IPS DF 6.9 (cell line): ENCODE results near the gene NUDCD3.

ENCODE experiments used
- DNase-seq: peaks from one replicate; pipeline ENCODE4 v3.0.0-alpha.2; 2013; ENCODE audit warnings: low read depth, low spot score
- H3K27ac ChIP-seq: one replicate; pipeline ENCODE4 v1.5.1; 2013; ENCODE audit warnings: low read length, control low read depth
- H3K27me3 ChIP-seq: 2 replicates; pipeline ENCODE4 v1.6.1; 2013; ENCODE audit warnings: mild to moderate bottlenecking, low read length; ENCODE audit not compliant: control insufficient read depth, insufficient read depth
- H3K36me3 ChIP-seq: 2 replicates; pipeline ENCODE4 v1.6.1; 2013; ENCODE audit warnings: low read length; ENCODE audit not compliant: control insufficient read depth, insufficient read depth
- H3K4me1 ChIP-seq: 2 replicates; pipeline ENCODE4 v1.6.1; 2013; ENCODE audit warnings: low read length; ENCODE audit not compliant: control insufficient read depth, insufficient read depth
- H3K4me3 ChIP-seq: 2 replicates; pipeline ENCODE4 v1.5.1; 2013; ENCODE audit warnings: mild to moderate bottlenecking, low read length
- H3K9me3 ChIP-seq: 2 replicates; pipeline ENCODE4 v1.6.1; 2013; ENCODE audit warnings: low read length, inconsistent platforms; ENCODE audit not compliant: control insufficient read depth, insufficient read depth
- WGBS: extraction: QIAGEN DNeasy Blood & Tissue Kit; methylation state at CpG from one replicate; pipeline ENCODE4 v1.1.7; 2013; ENCODE audit warnings: mixed read lengths, missing lambda C conversion rate; ENCODE audit not compliant: insufficient read length, insufficient coverage; 5-methylcytosine and 5-hydroxymethylcytosine counted together

The NUDCD3 gene

DNA sequence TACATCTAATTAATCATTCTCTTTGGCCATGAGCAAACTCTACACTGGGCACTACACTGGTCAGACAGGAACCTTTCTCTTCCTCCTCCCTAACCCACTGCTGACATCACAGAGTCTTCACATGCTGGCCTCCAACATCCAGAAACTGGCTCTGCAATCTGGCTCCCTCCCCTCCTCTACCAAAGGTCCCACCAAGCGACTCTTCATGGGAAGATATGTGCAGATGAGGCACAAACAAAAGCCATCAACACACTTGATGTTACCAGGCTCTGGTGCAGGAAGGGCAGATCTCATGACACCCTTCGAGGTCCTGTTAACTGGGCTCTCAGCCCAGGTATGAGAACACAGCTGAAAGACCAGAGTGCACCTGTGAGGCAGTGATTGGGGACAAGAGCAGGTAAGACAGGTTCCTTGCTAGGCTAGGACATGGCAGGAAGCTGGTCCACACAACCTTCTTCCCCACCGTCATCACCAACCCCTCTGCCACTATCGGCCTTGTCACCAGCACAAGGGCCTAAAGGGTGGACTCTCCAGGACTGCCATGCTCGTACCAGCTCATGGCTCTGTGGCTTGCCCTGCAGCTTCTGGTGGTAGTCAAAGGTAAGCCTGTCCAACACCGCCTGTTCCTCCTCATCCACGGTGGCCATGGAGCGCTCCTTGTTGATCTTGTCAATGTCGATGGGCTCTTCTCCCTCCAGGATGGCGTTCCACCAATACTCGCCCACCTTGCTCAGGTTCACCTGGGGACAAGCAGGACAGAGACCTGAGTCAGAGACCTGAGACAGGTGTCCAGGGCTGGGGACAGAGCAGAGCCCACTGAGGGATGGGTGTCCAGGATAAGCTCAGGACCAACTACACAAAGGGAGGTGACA lies 98.5 kb downstream of the NUDCD3 start:
- Histone ChIP-seq H3K9me3 (no peaks in the 10 kb centered on the region), H3K27me3 (no peaks in the 10 kb centered on the region), H3K36me3 (peaks cover 6% of the 10 kb centered on the region; the same call in 1 of the 2 replicates), H3K4me3 (no peak overlapping the region), H3K4me1 (no peaks in the 10 kb centered on the region), H3K27ac (no peak overlapping the region)
- DNase-seq = no peak
- no CpG with 5 or more reads among the region's 11 CpGs for WGBS

DNA sequence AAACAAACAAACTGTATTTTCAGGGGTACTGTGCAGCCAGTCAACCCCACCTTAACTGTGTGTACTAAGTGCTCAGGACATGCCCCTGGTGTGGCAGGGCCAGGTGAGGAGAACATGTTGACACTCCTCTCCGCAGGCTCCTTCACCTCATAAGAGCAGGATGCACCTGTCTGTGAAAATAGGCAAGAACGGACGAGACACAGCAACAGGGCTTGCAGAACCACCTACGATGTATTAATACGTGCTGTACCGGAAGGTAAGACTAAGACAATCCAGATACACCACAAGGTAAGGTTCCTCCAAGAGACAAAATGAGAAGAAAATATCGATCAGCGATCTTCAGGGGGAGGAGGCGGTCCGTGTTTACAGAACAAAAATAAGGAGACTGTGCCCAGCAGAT lies 99.3 kb downstream of the NUDCD3 start:
- Histone ChIP-seq H3K27ac (no peak overlapping the region), H3K9me3 (no peaks in the 10 kb centered on the region), H3K36me3 (peaks cover 6% of the 10 kb centered on the region; the same call in 1 of the 2 replicates), H3K4me3 (no peak overlapping the region), H3K27me3 (no peaks in the 10 kb centered on the region), H3K4me1 (no peaks in the 10 kb centered on the region)
- no CpG with 5 or more reads among the region's 10 CpGs for WGBS
- DNase-seq = no peak

DNA sequence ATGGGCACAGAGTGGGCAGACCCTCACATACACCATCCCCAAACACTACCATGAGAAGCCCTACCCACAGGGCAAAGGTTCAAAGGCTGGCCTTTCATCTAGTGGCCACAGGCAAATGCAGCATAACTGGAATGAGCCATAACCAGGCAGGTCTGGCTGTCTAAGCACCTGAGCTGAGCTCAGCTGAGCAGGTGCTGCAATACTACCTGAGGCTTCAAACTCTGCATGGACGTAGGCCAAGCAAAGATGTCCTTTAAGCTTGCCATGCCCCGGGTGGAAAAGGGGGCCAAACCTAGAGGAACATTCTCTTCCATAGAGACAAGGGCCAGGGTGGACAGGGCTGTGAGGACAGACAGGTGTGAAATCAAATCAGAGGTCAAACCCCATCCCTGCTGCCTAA lies 99.8 kb downstream of the NUDCD3 start:
- Histone ChIP-seq H3K36me3 (peaks cover 6% of the 10 kb centered on the region; the same call in 1 of the 2 replicates), H3K9me3 (no peaks in the 10 kb centered on the region), H3K27me3 (no peaks in the 10 kb centered on the region), H3K4me3 (no peak overlapping the region), H3K4me1 (no peaks in the 10 kb centered on the region), H3K27ac (no peak overlapping the region)
- DNase-seq = no peak
- WGBS = no CpG with 5 or more reads among the region's 2 CpGs

DNA sequence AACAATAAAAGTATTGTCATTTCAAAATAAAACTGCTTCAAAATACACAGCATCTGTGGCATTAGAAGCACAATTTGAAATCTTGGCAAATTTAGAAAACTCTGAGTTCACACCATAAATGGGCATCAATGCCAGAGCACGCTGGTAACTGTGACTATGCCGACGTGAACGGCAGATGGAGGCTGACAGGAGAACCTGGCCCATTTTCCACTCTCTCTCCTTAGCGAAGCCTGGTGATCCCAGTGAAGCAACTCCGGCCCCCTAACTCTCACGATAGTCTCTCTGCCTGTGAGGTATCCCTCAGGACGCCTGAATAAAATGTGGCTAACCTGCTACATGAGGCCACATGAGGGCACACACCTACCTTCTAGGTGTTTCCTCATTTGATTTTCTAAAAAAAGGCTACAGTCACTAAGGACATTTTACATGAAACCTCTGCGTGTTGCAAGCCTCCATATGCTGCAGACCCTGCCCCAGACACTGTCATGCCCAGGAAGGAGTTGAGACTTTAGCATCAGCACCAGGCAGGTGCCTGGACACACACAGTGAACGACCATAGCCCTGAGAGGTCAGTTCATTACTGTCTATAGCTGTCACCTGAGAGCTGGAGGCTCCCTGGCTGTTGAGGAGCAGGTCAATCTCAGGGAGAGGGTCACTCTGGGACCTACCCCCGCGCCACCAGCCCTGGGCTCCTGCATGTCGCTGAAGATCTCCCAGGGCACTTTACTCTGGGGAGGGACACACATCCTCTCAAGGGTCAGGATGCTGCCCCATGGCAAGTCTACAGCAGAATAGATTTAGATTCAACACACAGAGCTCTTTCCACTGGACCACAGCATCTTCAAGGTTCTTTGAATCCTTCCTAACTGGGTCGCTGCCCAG lies 102.1 kb downstream of the NUDCD3 start:
- DNase-seq = no peak
- Histone ChIP-seq H3K36me3 (peaks cover 9% of the 10 kb centered on the region; the same call in 1 of the 2 replicates), H3K27ac (no peak overlapping the region), H3K27me3 (no peaks in the 10 kb centered on the region), H3K4me3 (no peak overlapping the region), H3K4me1 (no peaks in the 10 kb centered on the region), H3K9me3 (no peaks in the 10 kb centered on the region)
- WGBS = no CpG with 5 or more reads among the region's 14 CpGs

DNA sequence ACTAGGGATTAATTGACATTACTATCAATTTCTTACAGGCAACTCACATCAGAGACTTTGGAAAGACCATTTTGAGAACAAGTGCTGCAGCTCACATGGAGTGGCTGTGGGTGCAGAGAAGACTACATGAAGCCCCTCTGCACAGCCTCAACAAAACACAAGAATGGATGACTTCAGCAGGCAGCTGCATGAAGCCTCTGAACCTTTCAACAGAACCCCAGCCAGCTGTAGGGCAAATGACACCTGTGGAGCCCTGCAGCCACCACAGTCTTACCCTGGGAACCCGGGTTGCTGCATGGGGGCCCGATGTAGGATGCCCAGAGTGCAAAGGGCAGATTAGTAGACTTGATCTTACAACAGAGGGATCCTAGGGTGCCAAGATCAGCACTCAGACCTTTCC lies 103.1 kb downstream of the NUDCD3 start:
- peaks cover 9% of the 10 kb centered on the region; the same call in 1 of the 2 replicates for H3K36me3 ChIP-seq
- H3K4me1 ChIP-seq = no peaks in the 10 kb centered on the region
- no peak overlapping the region for H3K4me3 ChIP-seq
- no peak for DNase-seq
- WGBS = no CpG with 5 or more reads among the region's 2 CpGs
- H3K27ac ChIP-seq = no peak overlapping the region
- H3K27me3 ChIP-seq = no peaks in the 10 kb centered on the region
- no peaks in the 10 kb centered on the region for H3K9me3 ChIP-seq

DNA sequence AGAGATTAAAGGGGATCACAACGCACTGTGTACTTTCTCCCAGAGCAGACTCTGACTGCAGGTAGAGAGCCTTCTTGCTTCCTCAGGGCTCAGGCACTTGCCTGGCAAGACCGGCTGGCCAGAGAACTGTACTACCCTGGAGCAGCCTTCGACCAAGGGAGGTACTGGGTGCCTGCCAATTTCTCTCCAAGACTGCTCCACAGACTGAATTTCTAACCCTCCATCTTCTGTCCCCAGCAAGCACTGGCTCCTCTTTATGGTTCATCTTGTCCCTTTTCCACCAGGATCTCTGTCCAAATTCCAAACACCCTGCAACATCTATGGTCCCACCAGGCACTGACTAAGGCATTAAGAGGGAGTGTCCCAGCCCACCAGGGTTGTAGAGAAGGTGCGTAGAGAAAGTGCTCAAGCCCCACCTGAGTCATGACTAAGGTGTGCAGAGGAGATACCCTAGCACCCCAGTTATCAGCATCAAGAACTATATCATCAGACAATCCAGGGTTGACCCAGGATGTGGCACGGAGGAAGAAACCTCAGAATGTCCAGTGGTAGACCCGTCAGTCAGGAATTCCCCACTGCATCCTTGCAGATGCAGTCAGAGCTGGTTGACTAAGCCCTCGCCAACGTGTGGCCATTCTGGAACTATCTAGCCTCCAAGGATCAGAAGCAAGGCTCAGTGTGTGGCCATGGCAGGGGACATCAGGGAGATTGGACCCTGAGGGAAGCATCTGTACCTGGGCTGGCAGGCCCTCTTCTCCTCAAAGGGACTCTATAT lies 104.1 kb downstream of the NUDCD3 start:
- Histone ChIP-seq H3K36me3 (peaks cover 5% of the 10 kb centered on the region; the same call in 1 of the 2 replicates), H3K4me1 (no peaks in the 10 kb centered on the region), H3K4me3 (no peak overlapping the region), H3K27me3 (no peaks in the 10 kb centered on the region), H3K9me3 (no peaks in the 10 kb centered on the region), H3K27ac (no peak overlapping the region)
- DNase-seq = no peak
- no CpG with 5 or more reads among the region's 8 CpGs for WGBS

DNA sequence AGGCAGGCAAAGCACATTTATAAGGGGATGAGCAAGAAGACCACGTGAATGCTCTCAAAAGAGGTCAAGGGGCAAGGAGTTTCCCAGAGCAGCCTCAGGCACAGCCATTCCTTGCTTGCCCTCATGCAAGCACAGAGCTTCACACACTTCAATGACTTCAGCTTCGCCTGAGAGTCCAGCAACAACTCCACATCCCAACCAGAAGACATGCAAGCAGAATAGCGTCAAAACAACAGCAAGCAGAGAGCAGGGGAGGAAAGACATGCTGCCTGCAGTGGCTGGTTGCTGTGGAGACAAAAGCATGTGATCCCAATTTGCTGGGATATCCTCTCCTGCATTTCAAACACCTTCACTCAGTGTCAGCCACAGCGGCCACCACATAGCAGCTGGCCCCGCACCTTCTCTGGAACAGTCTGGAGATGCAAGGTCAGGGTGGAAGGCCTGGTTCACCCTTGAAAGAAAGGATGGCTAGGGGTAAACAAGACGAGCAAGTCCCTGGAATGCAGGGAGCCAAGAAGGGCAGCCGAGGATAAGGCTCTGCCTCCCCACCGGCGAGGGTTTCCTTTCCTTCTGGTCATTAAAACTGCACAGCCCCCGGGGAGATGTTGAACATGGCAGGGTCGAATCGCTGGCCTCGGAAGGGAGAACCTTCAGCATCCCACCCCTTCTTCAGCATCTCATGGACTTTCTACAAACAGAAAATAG lies 104.9 kb downstream of the NUDCD3 start:
- WGBS = no CpG with 5 or more reads among the region's 13 CpGs
- H3K27ac ChIP-seq = no peak overlapping the region

DNA sequence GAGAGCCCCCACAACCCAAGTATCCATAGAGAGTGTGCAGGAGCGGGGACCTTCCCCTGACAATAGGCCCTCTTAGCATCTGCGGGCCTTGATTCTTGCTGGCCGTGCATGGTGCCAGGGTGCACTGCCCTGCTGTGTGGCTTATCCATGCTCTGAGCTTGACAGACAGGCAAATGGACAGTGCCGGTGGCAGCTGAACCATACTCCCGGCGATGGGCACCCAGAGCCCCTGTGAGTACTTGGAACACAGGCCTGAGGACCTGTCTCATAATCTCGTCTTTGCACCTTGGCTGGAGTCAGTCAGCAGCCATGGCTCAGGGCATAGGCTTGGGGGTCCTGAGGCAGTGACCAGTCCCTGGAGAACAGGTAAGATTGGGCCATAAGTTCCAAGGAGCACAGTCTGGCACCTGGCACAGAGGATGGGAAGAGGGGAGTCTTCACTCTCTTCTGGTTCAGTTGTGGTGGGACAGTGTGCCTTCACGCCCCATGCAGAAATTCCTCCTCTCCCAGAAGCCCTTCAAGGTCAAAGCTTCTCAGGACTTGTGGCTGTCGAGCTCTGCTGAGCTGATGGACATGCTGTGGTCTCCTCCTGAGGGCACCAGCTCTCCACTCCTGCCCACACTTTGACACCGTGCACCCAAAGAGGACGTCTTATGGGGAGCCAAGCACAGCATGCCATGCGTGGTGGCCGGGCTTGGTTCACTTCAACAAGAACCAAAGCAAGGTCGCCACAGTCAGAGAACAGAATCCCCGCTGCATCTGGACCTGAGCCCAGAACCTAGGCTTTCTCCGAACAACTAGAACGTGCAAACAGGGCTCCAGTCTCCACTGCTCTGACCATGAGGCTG lies 105.6 kb downstream of the NUDCD3 start:
- Histone ChIP-seq H3K36me3 (peaks cover 5% of the 10 kb centered on the region; the same call in 1 of the 2 replicates), H3K4me1 (no peaks in the 10 kb centered on the region), H3K27me3 (no peaks in the 10 kb centered on the region), H3K4me3 (no peak overlapping the region), H3K9me3 (no peaks in the 10 kb centered on the region), H3K27ac (no peak overlapping the region)
- DNase-seq = no peak
- no CpG with 5 or more reads among the region's 17 CpGs for WGBS

More for the DNA sequence above, 104.9 kb downstream of the NUDCD3 start:
- peaks cover 5% of the 10 kb centered on the region; the same call in 1 of the 2 replicates for H3K36me3 ChIP-seq
- H3K9me3 ChIP-seq = no peaks in the 10 kb centered on the region
- H3K4me3 ChIP-seq = no peak overlapping the region
- no peak for DNase-seq
- no peaks in the 10 kb centered on the region for H3K27me3 ChIP-seq
- no peaks in the 10 kb centered on the region for H3K4me1 ChIP-seq

DNA sequence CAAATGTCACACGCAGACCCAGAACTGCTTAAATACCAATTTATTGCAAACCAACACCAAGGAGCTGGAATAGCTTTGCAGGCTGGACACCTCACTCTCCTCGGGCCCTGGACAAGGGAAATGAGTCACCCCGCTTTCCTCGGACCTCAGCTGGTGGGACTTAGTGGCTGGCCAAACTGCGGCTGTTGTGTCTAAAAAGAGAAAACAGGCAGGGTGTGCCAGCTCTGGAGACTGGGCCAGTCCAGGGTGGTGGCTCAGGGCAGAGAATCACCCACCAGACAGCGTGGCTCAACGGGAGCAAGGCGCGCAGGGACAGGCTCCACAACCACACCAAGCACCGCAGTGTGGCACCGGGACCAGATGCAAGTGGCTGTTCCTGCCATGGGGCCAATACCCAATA lies 106.9 kb downstream of the NUDCD3 start:
- Histone ChIP-seq H3K27me3 (no peaks in the 10 kb centered on the region), H3K27ac (no peak overlapping the region), H3K4me1 (no peaks in the 10 kb centered on the region), H3K4me3 (no peak overlapping the region), H3K9me3 (no peaks in the 10 kb centered on the region), H3K36me3 (0 out of 2 replicates have a peak, but pooled peaks cover 3% of the 10 kb centered on the region)
- no CpG with 5 or more reads among the region's 11 CpGs for WGBS
- DNase-seq = no peak
